Measurements from ENCODE around the gene FER1L5. TPM values are rescaled to one million over a fixed set of nuclear protein-coding genes. Genes with fewer than 3 reads are reported as not detected.

The FER1L5 gene
- total and polyA plus RNA-seq, 9 of the 15 experiments (the other 6 are each of a cell fraction or from before 2014, with no cell fraction given) = 0.01 TPM; not detected in 6

- no peak for TF ChIP-seq CEBPZ (IDR thresholded peaks at IDR 0.05; ENCODE audit: borderline replicate concordance, low read depth, low read length)
- TF ChIP-seq MAFG (tag; conservative IDR thresholded peaks at IDR 0.05) = no peak
- no peak for TF ChIP-seq RAD21 (CRISPR knock-in tag; conservative IDR thresholded peaks at IDR 0.05 in 1 of 2, IDR thresholded peaks at IDR 0.05 in 1 of 2)
- no peak for TF ChIP-seq AFF4 (CRISPR knock-in tag; IDR thresholded peaks at IDR 0.05)
- TF ChIP-seq CHD1 (IDR thresholded peaks at IDR 0.05; ENCODE audit: low read length) = no peak
- no peak for TF ChIP-seq ID3 (CRISPR knock-in tag; IDR thresholded peaks at IDR 0.05)
- TF ChIP-seq ID3 (tag; IDR thresholded peaks at IDR 0.05) = no peak
- TF ChIP-seq JUND (IDR thresholded peaks at IDR 0.05; ENCODE audit: borderline replicate concordance, low read depth, low read length) = no peak
- TF ChIP-seq JUND (tag; IDR thresholded peaks at IDR 0.05; ENCODE audit: borderline replicate concordance, low read depth, low read length) = no peak
- TF ChIP-seq ZBTB11 (CRISPR knock-in tag; IDR thresholded peaks at IDR 0.05) = no peak
Observed at GRCh38 chr2:96647681-96648080, 5.1 kb downstream of the FER1L5 start (continued).
